ENCODE data around the gene METTL9. TPM values are rescaled to one million over a fixed set of nuclear protein-coding genes. Genes with fewer than 3 reads are reported as not detected.

The METTL9 gene
- total and polyA plus RNA-seq, 2 of the 13 experiments (the other 11 are each of a cell fraction or from before 2014, with no cell fraction given) = 123 to 204 TPM

- TF ChIP-seq NFE2L1 (CRISPR knock-in tag; IDR thresholded peaks at IDR 0.05; ENCODE audit: borderline replicate concordance) = no peak
- peak; percentile 99 for TF ChIP-seq SP5 (CRISPR knock-in tag; IDR thresholded peaks at IDR 0.05; ENCODE audit: borderline replicate concordance, low read depth)
- peak; percentile 96 for TF ChIP-seq ZNF281 (CRISPR knock-in tag; IDR thresholded peaks at IDR 0.05; ENCODE audit: borderline replicate concordance)
- peak; percentile 55; the same call in 1 of the 2 replicates for TF ChIP-seq TARDBP (CRISPR knock-in tag; IDR thresholded peaks at IDR 0.05)
- peak; percentile 96 for TF ChIP-seq RERE (CRISPR knock-in tag; IDR thresholded peaks at IDR 0.05; ENCODE audit: low read depth)
- TF ChIP-seq ISL2 (CRISPR knock-in tag; IDR thresholded peaks at IDR 0.05) = peak; percentile 74; the same call in 1 of the 2 replicates
- peak; percentile 63; the same call in 1 of the 2 replicates for TF ChIP-seq ERF (CRISPR knock-in tag; IDR thresholded peaks at IDR 0.05)
- TF ChIP-seq, protein P1, sequence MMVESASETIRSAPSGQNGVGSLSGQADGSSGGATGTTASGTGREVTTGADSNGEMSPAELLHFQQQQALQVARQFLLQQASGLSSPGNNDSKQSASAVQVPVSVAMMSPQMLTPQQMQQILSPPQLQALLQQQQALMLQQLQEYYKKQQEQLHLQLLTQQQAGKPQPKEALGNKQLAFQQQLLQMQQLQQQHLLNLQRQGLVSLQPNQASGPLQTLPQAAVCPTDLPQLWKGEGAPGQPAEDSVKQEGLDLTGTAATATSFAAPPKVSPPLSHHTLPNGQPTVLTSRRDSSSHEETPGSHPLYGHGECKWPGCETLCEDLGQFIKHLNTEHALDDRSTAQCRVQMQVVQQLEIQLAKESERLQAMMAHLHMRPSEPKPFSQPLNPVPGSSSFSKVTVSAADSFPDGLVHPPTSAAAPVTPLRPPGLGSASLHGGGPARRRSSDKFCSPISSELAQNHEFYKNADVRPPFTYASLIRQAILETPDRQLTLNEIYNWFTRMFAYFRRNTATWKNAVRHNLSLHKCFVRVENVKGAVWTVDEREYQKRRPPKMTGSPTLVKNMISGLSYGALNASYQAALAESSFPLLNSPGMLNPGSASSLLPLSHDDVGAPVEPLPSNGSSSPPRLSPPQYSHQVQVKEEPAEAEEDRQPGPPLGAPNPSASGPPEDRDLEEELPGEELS (CRISPR knock-in tag; IDR thresholded peaks at IDR 0.05) = peak; percentile 91
- TF ChIP-seq, protein P2, sequence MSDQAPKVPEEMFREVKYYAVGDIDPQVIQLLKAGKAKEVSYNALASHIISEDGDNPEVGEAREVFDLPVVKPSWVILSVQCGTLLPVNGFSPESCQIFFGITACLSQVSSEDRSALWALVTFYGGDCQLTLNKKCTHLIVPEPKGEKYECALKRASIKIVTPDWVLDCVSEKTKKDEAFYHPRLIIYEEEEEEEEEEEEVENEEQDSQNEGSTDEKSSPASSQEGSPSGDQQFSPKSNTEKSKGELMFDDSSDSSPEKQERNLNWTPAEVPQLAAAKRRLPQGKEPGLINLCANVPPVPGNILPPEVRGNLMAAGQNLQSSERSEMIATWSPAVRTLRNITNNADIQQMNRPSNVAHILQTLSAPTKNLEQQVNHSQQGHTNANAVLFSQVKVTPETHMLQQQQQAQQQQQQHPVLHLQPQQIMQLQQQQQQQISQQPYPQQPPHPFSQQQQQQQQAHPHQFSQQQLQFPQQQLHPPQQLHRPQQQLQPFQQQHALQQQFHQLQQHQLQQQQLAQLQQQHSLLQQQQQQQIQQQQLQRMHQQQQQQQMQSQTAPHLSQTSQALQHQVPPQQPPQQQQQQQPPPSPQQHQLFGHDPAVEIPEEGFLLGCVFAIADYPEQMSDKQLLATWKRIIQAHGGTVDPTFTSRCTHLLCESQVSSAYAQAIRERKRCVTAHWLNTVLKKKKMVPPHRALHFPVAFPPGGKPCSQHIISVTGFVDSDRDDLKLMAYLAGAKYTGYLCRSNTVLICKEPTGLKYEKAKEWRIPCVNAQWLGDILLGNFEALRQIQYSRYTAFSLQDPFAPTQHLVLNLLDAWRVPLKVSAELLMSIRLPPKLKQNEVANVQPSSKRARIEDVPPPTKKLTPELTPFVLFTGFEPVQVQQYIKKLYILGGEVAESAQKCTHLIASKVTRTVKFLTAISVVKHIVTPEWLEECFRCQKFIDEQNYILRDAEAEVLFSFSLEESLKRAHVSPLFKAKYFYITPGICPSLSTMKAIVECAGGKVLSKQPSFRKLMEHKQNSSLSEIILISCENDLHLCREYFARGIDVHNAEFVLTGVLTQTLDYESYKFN (CRISPR knock-in tag; conservative IDR thresholded peaks at IDR 0.05) = peak; percentile 67; the same call in 1 of the 2 replicates
- TF ChIP-seq FOXK1 (CRISPR knock-in tag; IDR thresholded peaks at IDR 0.05; ENCODE audit: borderline replicate concordance, low read depth) = peak; percentile 59; the same call in 1 of the 2 replicates
- TF ChIP-seq JUNB (CRISPR knock-in tag; IDR thresholded peaks at IDR 0.05; ENCODE audit: borderline replicate concordance) = peak; percentile 80; the same call in 1 of the 2 replicates
- peak; percentile 89 for TF ChIP-seq ONECUT2 (CRISPR knock-in tag; IDR thresholded peaks at IDR 0.05)
- peak; percentile 93 for TF ChIP-seq ZMYM2 (CRISPR knock-in tag; IDR thresholded peaks at IDR 0.05)
- no peak for TF ChIP-seq THYN1 (CRISPR knock-in tag; IDR thresholded peaks at IDR 0.05; ENCODE audit: borderline replicate concordance, low read depth)
- peak; percentile 80; the same call in 1 of the 2 replicates for TF ChIP-seq SIX1 (CRISPR knock-in tag; IDR thresholded peaks at IDR 0.05; ENCODE audit: borderline replicate concordance)
- peak; percentile 80; the same call in 1 of the 2 replicates for TF ChIP-seq MIXL1 (CRISPR knock-in tag; IDR thresholded peaks at IDR 0.05)
Observed at GRCh38 chr16:21638573-21638975, 39.2 kb downstream of the METTL9 start (continued).

Measured in HepG2 (cell line).